Endothelial cell of umbilical vein (primary cell): Measurements from ENCODE around the gene MAN1A1. TPM values are rescaled to one million over a fixed set of nuclear protein-coding genes. Genes with fewer than 3 reads are reported as not detected.

ENCODE experiments used
- BruUV-seq: library from RNA; stranded (reverse); fragments of 400-500 nt; replicated peaks from 2 replicates; lab custom pipeline; 2021; lab: Mats Ljungman, UMichigan
- CTCF ChIA-PET: fragments of 300-600, 350-600 bp; sonication (Branson Sonifier 250); formaldehyde crosslinking; loops from one replicate; lab custom pipeline; 2021; ENCODE audit warnings: antibody characterized with exemption, inconsistent platforms; lab: Charles Lee
- POLR2A ChIA-PET: fragments of 300-600, 350-600 bp; sonication (Branson Sonifier 250); formaldehyde crosslinking; loops from one replicate; lab custom pipeline; 2021; ENCODE audit warnings: antibody characterized with exemption, inconsistent platforms; lab: Charles Lee
- DNase-seq: peaks from one replicate; pipeline ENCODE4 v3.0.0-alpha.2; 2011; ENCODE audit warnings: low read depth, low spot score
- FAIRE-seq: peaks from 2 replicates; lab custom pipeline; 2011; peaks lifted over from hg19 to GRCh38; lab: Jason Lieb, UNC
- H2AFZ ChIP-seq: 2 replicates; pipeline ENCODE4 v1.6.0; 2012; ENCODE audit warnings: low read depth, low read length, control low read depth, inconsistent platforms
- H3K27ac ChIP-seq: 2 replicates; pipeline ENCODE4 v1.5.1; 2011; ENCODE audit warnings: low read depth, mild to moderate bottlenecking, control low read depth, low read length, moderate library complexity; ENCODE audit not compliant: insufficient read depth
- H3K27me3 ChIP-seq, 2 experiments: 2 replicates each; pipeline versions ENCODE4 v1.6.0 to v1.6.1; 2011; ENCODE audit warnings: low read length in 2 of 2, mixed read lengths in 1 of 2; ENCODE audit not compliant: control insufficient read depth in 2 of 2, insufficient read depth in 2 of 2
- H3K36me3 ChIP-seq, 2 experiments: 2 replicates in 1 of 2; 3 replicates in 1 of 2; pipeline ENCODE4 v1.5.1; 2011; ENCODE audit warnings: low read length in 2 of 2, mild to moderate bottlenecking in 1 of 2, moderate library complexity in 1 of 2; ENCODE audit not compliant: control insufficient read depth in 2 of 2, insufficient read depth in 2 of 2; ENCODE audit errors: extremely low read depth in 1 of 2
- H3K4me1 ChIP-seq: 3 replicates; pipeline ENCODE4 v1.5.1; 2011; ENCODE audit warnings: mild to moderate bottlenecking, low read length; ENCODE audit not compliant: control insufficient read depth, insufficient read depth; ENCODE audit errors: extremely low read depth
- H3K4me2 ChIP-seq: 2 replicates; pipeline ENCODE4 v1.6.1; 2011; ENCODE audit warnings: low read length, control low read depth, mixed read lengths; ENCODE audit not compliant: insufficient read depth
- H3K4me3 ChIP-seq, 3 experiments: fragments of 200-600 bp in 1 of 3; sonication (generic), shearing (Covaris generic) in 1 of 3; replicated peaks in 1 of 3; 2 replicates each; pipeline ENCODE4 v1.5.1; 2011 to 2016; ENCODE audit warnings: control low read depth in 3 of 3, low read length in 3 of 3, mild to moderate bottlenecking in 2 of 3, inconsistent platforms in 1 of 3, low read depth in 1 of 3, moderate library complexity in 1 of 3; ENCODE audit not compliant: insufficient read depth in 1 of 3
- H3K79me2 ChIP-seq: 2 replicates; pipeline ENCODE4 v1.6.0; 2012; ENCODE audit warnings: low read length, inconsistent platforms; ENCODE audit not compliant: control insufficient read depth, insufficient read depth
- H3K9ac ChIP-seq: replicated peaks from 2 replicates; pipeline ENCODE3; 2011; ENCODE audit warnings: low read length, control low read depth; ENCODE audit not compliant: insufficient read depth; ENCODE audit errors: extremely low read depth
- H3K9me1 ChIP-seq: replicated peaks from 3 replicates; pipeline ENCODE4 v1.6.0; 2011; ENCODE audit warnings: mild to moderate bottlenecking, low read length; ENCODE audit not compliant: control insufficient read depth, insufficient read depth; ENCODE audit errors: extremely low read depth
- H3K9me3 ChIP-seq: replicated peaks from 2 replicates; pipeline ENCODE4 v1.5.1; 2012; ENCODE audit warnings: low read length, inconsistent platforms; ENCODE audit not compliant: control insufficient read depth, insufficient read depth
- H4K20me1 ChIP-seq: replicated peaks from 2 replicates; pipeline ENCODE3; 2011; ENCODE audit warnings: mild to moderate bottlenecking, low read length; ENCODE audit not compliant: control insufficient read depth, insufficient read depth; ENCODE audit errors: extremely low read depth
- CTCF ChIP-seq, 2 donors: IDR thresholded peaks; 1 replicate in 1 of 2; 2 replicates in 1 of 2; pipeline ENCODE4 v1.5.1; 2011; ENCODE audit warnings: low read length in 2 of 2, mild to moderate bottlenecking in 2 of 2, moderate library complexity in 2 of 2, control low read depth in 1 of 2, inconsistent platforms in 1 of 2, low read depth in 1 of 2; ENCODE audit not compliant: insufficient read depth in 1 of 2; ENCODE audit errors: extremely low read depth in 1 of 2
- EZH2 ChIP-seq: IDR thresholded peaks from 2 replicates; pipeline ENCODE4 v1.6.1; 2012; ENCODE audit warnings: borderline replicate concordance, low read depth, mild to moderate bottlenecking, moderate library complexity, low read length, inconsistent platforms; ENCODE audit not compliant: severe bottlenecking
- FOS ChIP-seq: IDR thresholded peaks from 2 replicates; pipeline ENCODE4 v1.6.1; 2011; ENCODE audit warnings: mild to moderate bottlenecking, low read length, moderate library complexity, borderline replicate concordance; ENCODE audit not compliant: insufficient read depth
- GATA2 ChIP-seq: IDR thresholded peaks from 2 replicates; pipeline ENCODE4 v1.7.0; 2011; ENCODE audit warnings: low read depth, mild to moderate bottlenecking, moderate library complexity, mixed read lengths, low read length; ENCODE audit not compliant: insufficient read length, insufficient read depth
- JUN ChIP-seq: IDR thresholded peaks from 2 replicates; pipeline ENCODE4 v1.6.1; 2011; ENCODE audit warnings: borderline replicate concordance, low read depth; ENCODE audit not compliant: insufficient read length, insufficient read depth
- MAX ChIP-seq: IDR thresholded peaks from 2 replicates; pipeline ENCODE4 v1.6.1; 2011; ENCODE audit not compliant: insufficient read depth, insufficient read length
- MYC ChIP-seq: IDR thresholded peaks from one replicate; pipeline ENCODE4 v1.6.1; 2011; ENCODE audit warnings: mild to moderate bottlenecking, low read depth, low read length
- POLR2A ChIP-seq: IDR thresholded peaks from 2 replicates; pipeline ENCODE4 v1.6.1; 2012; ENCODE audit warnings: low read depth, mild to moderate bottlenecking, control low read depth, low read length
- POLR2AphosphoS5 ChIP-seq: IDR thresholded peaks from 2 replicates; pipeline ENCODE4 v1.6.1; 2012; ENCODE audit warnings: low read depth, mild to moderate bottlenecking, control low read depth, low read length, moderate library complexity; ENCODE audit not compliant: insufficient read depth
- dilution Hi-C: fragments of 300-500 bp; cut with MboI; formaldehyde crosslinking; loops from one replicate; pipeline ENCODE4 v1.15.0; 2019; ENCODE audit warnings: low sequenced_read_pairs; ENCODE audit not compliant: extremely low pct_ligation_motif_present
- intact Hi-C: fragments of 100-400 bp; cut with micrococcal nuclease; formaldehyde crosslinking; loops from one replicate; pipeline ENCODE4 v1.10.0; 2022
- polyA plus RNA-seq, 4 experiments: library from polyadenylated mRNA; depleted of rRNA in 3 of 4; stranded (reverse) in 3 of 4; unstranded in 1 of 4; fragments of >200 nt; gene quantifications; 2 replicates each; pipeline versions ENCODE4 v1.2.1 to v1.2.3, GENCODE V29; 2011 to 2012; ENCODE audit warnings: missing spikeins in 1 of 4
- total RNA-seq: library from RNA; stranded (reverse); gene quantifications from 2 replicates; pipeline ENCODE4 v1.2.3, GENCODE V29; 2021

The MAN1A1 gene
- total and polyA plus RNA-seq, 2 donors (not counting 3 experiments of a cell fraction or from before 2014, with no cell fraction given): 3.3 to 12.9 TPM

- FAIRE-seq (no peak), DNase-seq (no peak)
- no peaks in the 10 kb centered on the region for H3K9me1 ChIP-seq
- H2AFZ ChIP-seq: no peak overlapping the region
- BruUV-seq: no TSS peak
- no peaks in the 10 kb centered on the region for H3K9me3 ChIP-seq
- CTCF ChIA-PET: no interaction called here
- H4K20me1 ChIP-seq: no peaks in the 10 kb centered on the region
- no peaks in the 10 kb centered on the region for H3K4me1 ChIP-seq
- H3K4me3 ChIP-seq: no peak overlapping the region
- H3K79me2 ChIP-seq: no peaks in the 10 kb centered on the region
- no peaks in the 10 kb centered on the region for H3K36me3 ChIP-seq
- POLR2A ChIA-PET: no interaction called here
- no peak for TF ChIP-seq JUN
- dilution Hi-C loops (no loop called here), intact Hi-C loops (no loop called here)
- no peak overlapping the region for H3K27ac ChIP-seq
- no peak overlapping the region for H3K9ac ChIP-seq
- H3K27me3 ChIP-seq: no peaks in the 10 kb centered on the region
- H3K4me2 ChIP-seq: no peak overlapping the region
Observed at GRCh38 chr6:119226089-119226488, 123.5 kb downstream of the MAN1A1 start.

DNA sequence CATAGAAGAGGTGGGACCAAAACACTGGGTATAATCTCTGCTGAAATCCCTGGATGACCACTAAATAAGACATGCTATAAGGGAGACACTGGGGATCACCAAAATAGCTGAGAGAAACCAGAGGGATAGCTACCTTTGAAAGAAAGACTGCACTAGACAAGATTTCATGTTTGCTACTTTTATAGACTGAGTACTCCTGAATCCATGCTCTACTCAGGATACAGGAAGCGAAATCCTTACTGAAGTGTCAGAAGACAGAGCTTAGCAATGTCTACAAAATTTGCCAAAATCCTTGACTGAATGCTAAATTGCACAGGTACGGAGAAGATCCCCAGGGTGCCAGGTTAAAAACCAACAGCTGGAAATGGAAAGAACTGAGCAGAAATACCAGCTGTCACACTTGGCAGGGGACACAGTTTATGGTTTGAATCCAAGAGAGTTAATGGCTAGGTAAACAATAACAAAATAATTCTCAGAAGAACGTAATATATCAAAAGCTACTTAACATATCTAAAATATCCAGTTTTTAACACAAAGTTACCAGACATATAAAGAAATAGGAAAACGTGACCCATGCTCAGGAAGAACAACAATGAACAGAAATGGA is 125.4 kb downstream of the MAN1A1 start:
- Histone ChIP-seq H3K27ac (no peak overlapping the region), H3K36me3 (no peaks in the 10 kb centered on the region), H3K4me2 (no peak overlapping the region), H3K79me2 (no peaks in the 10 kb centered on the region), H3K9ac (no peak overlapping the region), H4K20me1 (no peaks in the 10 kb centered on the region), H3K27me3 (no peaks in the 10 kb centered on the region), H3K4me1 (peaks cover 4% of the 10 kb centered on the region), H3K9me3 (no peaks in the 10 kb centered on the region), H2AFZ (no peak overlapping the region), H3K4me3 (no peak overlapping the region), H3K9me1 (no peaks in the 10 kb centered on the region)
- dilution Hi-C loops (no loop called here), intact Hi-C loops (no loop called here)
- TF ChIP-seq POLR2AphosphoS5 (no peak), JUN (no peak), GATA2 (no peak), MAX (no peak), CTCF (IDR thresholded peaks at IDR 0.05; ENCODE audit: extremely low read depth in 1 of 2, insufficient read depth in 1 of 2, low read depth in 1 of 2, low read length in 2 of 2) (no peak), POLR2A (no peak), FOS (no peak), EZH2 (no peak), MYC (no peak)
- BruUV-seq: no TSS peak
- CTCF ChIA-PET: no interaction called here
- no peak for DNase-seq
- FAIRE-seq: no peak
- POLR2A ChIA-PET: no interaction called here
